Measurements from ENCODE around the gene BACE2. TPM values are rescaled to one million over a fixed set of nuclear protein-coding genes. Genes with fewer than 3 reads are reported as not detected.

BACE2 gene
- total RNA-seq, 1 donor from 2014 or later = 49.5 TPM

DNA sequence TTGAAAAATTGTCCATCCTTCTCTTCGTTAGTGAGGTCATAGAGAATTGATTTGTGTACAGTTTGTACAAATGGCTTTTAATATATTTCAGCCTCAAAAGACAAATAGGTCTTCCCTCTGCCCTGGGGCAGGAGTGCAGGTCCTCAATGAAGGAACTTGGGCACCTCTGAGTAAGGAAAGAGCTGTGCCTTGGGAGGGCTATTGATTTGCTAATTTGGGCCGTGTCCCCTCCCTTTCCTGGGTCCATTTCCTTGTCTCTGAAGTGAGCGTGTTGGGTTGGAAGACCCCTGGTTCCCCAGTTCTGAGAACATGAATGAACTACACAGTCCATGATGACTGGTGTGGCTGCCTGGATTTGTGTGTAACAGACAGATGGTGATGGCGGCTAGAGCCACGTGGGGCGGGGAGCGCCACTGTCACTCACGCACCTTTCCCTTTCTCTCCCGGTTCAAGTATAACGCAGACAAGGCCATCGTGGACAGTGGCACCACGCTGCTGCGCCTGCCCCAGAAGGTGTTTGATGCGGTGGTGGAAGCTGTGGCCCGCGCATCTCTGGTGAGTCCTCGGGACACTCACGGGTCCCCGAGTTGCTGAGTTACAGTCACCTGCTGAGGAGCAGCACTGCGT, 77.7 kb downstream of the BACE2 start:
- no peak overlapping the region for H3K4me3 Mint-ChIP-seq (ENCODE audit: unreplicated experiment)
- H3K27ac Mint-ChIP-seq (ENCODE audit: unreplicated experiment) = no peak overlapping the region
- H3K4me1 Mint-ChIP-seq (ENCODE audit: unreplicated experiment) = peaks cover 2% of the 10 kb centered on the region
- H3K36me3 Mint-ChIP-seq (ENCODE audit: unreplicated experiment) = peaks cover 36% of the 10 kb centered on the region
- peak; percentile 77 for DNase-seq (ENCODE audit: extremely low spot score, unreplicated experiment)
- no peak for TF ChIP-seq CTCF (IDR thresholded peaks at IDR 0.05)
- H3K27me3 Mint-ChIP-seq (ENCODE audit: unreplicated experiment) = no peaks in the 10 kb centered on the region
- no peaks in the 10 kb centered on the region for H3K9me3 Mint-ChIP-seq (ENCODE audit: unreplicated experiment)

GRCh38 chr21:41246808-41247207, 78.8 kb downstream of the BACE2 start:
- TF ChIP-seq CTCF (IDR thresholded peaks at IDR 0.05) = no peak
- Mint-ChIP-seq H3K4me3 (ENCODE audit: unreplicated experiment) (no peak overlapping the region), H3K36me3 (ENCODE audit: unreplicated experiment) (peaks cover 42% of the 10 kb centered on the region), H3K27me3 (ENCODE audit: unreplicated experiment) (no peaks in the 10 kb centered on the region), H3K27ac (ENCODE audit: unreplicated experiment) (no peak overlapping the region), H3K4me1 (ENCODE audit: unreplicated experiment) (peaks cover 4% of the 10 kb centered on the region), H3K9me3 (ENCODE audit: unreplicated experiment) (no peaks in the 10 kb centered on the region)
- DNase-seq (ENCODE audit: extremely low spot score, unreplicated experiment) = peak; percentile 57

DNA sequence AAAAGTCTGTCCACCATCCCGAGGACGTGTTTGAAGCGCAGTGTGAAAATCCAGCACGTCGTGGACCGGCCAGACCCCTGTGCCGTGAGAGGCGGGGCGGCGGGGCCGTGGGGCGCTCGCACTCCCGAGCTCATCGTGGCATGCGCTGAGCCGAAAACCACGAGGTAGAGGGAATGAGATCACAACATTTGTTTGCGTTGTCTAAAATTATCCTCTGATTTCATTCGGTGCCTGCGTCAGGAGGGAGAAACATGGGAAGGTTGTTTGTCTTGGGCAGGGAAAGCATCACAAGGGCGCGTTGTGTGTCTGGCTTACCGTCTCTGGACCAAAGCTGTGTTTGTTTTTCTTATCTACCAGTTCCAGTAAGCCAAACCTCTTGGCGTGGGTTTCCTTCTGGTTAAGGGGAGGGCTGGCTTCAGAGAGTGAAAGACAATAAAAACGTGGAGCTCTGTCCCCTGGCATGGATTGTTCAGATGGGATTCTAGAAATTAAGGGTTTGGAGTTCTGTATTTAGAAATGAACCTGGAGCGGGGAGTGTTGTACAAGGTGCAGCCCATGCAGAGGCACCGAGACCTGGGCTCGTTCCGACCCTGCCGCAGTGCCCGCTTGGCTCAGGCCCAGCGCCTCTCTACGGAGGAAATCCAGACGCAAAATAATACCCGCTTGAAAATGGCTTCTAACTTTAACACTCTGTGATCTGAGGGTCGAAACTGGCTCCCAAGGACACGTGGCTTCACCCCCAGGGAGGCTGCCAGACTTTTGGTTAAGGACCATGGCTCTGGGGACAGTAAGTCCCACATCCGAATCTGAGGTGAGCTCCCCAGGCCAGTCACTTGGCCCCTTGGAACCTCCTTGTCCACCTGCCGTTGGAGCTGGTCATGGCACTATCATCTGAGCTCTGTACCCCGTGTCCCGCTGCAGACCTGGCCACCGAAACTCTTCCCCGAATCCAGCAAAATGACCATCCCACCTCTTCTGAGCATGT, 79.9 kb downstream of the BACE2 start:
- Mint-ChIP-seq H3K27ac (ENCODE audit: unreplicated experiment) (no peak overlapping the region), H3K4me3 (ENCODE audit: unreplicated experiment) (no peak overlapping the region), H3K36me3 (ENCODE audit: unreplicated experiment) (peaks cover 51% of the 10 kb centered on the region), H3K4me1 (ENCODE audit: unreplicated experiment) (peaks cover 10% of the 10 kb centered on the region), H3K9me3 (ENCODE audit: unreplicated experiment) (no peaks in the 10 kb centered on the region), H3K27me3 (ENCODE audit: unreplicated experiment) (no peaks in the 10 kb centered on the region)
- TF ChIP-seq CTCF (IDR thresholded peaks at IDR 0.05) = no peak
- peak; percentile 73 for DNase-seq (ENCODE audit: extremely low spot score, unreplicated experiment)

DNA sequence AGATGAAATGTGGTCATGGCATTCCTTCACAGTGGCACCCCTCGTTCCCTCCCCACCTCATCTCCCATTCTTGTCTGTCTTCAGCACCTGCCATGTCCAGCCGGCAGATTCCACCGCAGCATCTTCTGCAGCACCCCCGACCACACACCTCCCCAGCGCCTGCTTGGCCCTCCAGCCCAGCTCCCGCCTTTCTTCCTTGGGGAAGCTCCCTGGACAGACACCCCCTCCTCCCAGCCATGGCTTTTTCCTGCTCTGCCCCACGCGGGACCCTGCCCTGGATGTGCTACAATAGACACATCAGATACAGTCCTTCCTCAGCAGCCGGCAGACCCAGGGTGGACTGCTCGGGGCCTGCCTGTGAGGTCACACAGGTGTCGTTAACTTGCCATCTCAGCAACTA, 81.5 kb downstream of the BACE2 start:
- Mint-ChIP-seq H3K9me3 (ENCODE audit: unreplicated experiment) (peaks cover 4% of the 10 kb centered on the region), H3K4me1 (ENCODE audit: unreplicated experiment) (peaks cover 10% of the 10 kb centered on the region), H3K36me3 (ENCODE audit: unreplicated experiment) (peaks cover 58% of the 10 kb centered on the region), H3K27ac (ENCODE audit: unreplicated experiment) (no peak overlapping the region), H3K4me3 (ENCODE audit: unreplicated experiment) (no peak overlapping the region), H3K27me3 (ENCODE audit: unreplicated experiment) (no peaks in the 10 kb centered on the region)
- no peak for DNase-seq (ENCODE audit: extremely low spot score, unreplicated experiment)
- no peak for TF ChIP-seq CTCF (IDR thresholded peaks at IDR 0.05)

GRCh38 chr21:41250519-41250918, 82.6 kb downstream of the BACE2 start:
- Mint-ChIP-seq H3K4me1 (ENCODE audit: unreplicated experiment) (peaks cover 10% of the 10 kb centered on the region), H3K27ac (ENCODE audit: unreplicated experiment) (no peak overlapping the region), H3K36me3 (ENCODE audit: unreplicated experiment) (peaks cover 66% of the 10 kb centered on the region), H3K27me3 (ENCODE audit: unreplicated experiment) (no peaks in the 10 kb centered on the region), H3K9me3 (ENCODE audit: unreplicated experiment) (peaks cover 7% of the 10 kb centered on the region), H3K4me3 (ENCODE audit: unreplicated experiment) (no peak overlapping the region)
- no peak for TF ChIP-seq CTCF (IDR thresholded peaks at IDR 0.05)
- DNase-seq (ENCODE audit: extremely low spot score, unreplicated experiment) = no peak

Measured in osteocyte (in vitro differentiated cells).